Measurements from ENCODE around the gene MIOX. TPM values are rescaled to one million over a fixed set of nuclear protein-coding genes. Genes with fewer than 3 reads are reported as not detected.

Gene MIOX
- total and polyA plus RNA-seq, 2 of the 13 experiments (the other 11 are each of a cell fraction or from before 2014, with no cell fraction given), result 1.5 to 2.9 TPM

GRCh38 chr22:50507991-50508884 is 21.6 kb downstream of the MIOX start, which contains the start of gene NCAPH2 (continued):
- TF ChIP-seq GMEB2 (CRISPR knock-in tag; IDR thresholded peaks at IDR 0.05; ENCODE audit: low read depth) (peak; percentile 74; the same call in 1 of the 2 replicates), DZIP1 (CRISPR knock-in tag; IDR thresholded peaks at IDR 0.05) (0 out of 2 replicates have a peak, but pooled peaks have one; percentile 68), ZFP36 (IDR thresholded peaks at IDR 0.05; ENCODE audit: borderline replicate concordance, low read depth, low read length, partially characterized antibody) (no peak), RXRB (CRISPR knock-in tag; IDR thresholded peaks at IDR 0.05; ENCODE audit: borderline replicate concordance) (peak; percentile 64; the same call in 1 of the 2 replicates), MAFG (CRISPR knock-in tag; IDR thresholded peaks at IDR 0.05) (no peak), AKAP8 (CRISPR knock-in tag; IDR thresholded peaks at IDR 0.05) (no peak), ZNF251 (CRISPR knock-in tag; IDR thresholded peaks at IDR 0.05) (no peak), IRX3 (CRISPR knock-in tag; IDR thresholded peaks at IDR 0.05; ENCODE audit: borderline replicate concordance, low read depth) (no peak), RNF2 (conservative IDR thresholded peaks at IDR 0.05; ENCODE audit: low read depth) (no peak), ZNF670 (CRISPR knock-in tag; IDR thresholded peaks at IDR 0.05; ENCODE audit: borderline replicate concordance) (no peak), CENPT (CRISPR knock-in tag; IDR thresholded peaks at IDR 0.05; ENCODE audit: low read depth) (no peak), CSRNP1 (CRISPR knock-in tag; IDR thresholded peaks at IDR 0.05) (0 out of 2 replicates have a peak, but pooled peaks have one; percentile 51), POGK (CRISPR knock-in tag; conservative IDR thresholded peaks at IDR 0.05) (no peak), ZNF281 (CRISPR knock-in tag; IDR thresholded peaks at IDR 0.05; ENCODE audit: borderline replicate concordance) (peak; percentile 23; the same call in 1 of the 2 replicates), MED1 (CRISPR knock-in tag; IDR thresholded peaks at IDR 0.05) (peak; percentile 64), ZNF383 (CRISPR knock-in tag; IDR thresholded peaks at IDR 0.05; ENCODE audit: borderline replicate concordance) (no peak), ZBTB7B (CRISPR knock-in tag; IDR thresholded peaks at IDR 0.05) (no peak)
